Duodenal mucosa (tissue), 2 donors: ENCODE results near the gene PSTPIP1.

Source experiments
- H3K27ac ChIP-seq: one replicate; pipeline ENCODE4 v1.7.0; 2013; ENCODE audit warnings: low read depth, low read length
- H3K27me3 ChIP-seq, 2 donors: one replicate each; pipeline ENCODE4 v1.7.0; 2013; ENCODE audit warnings: low read length in 2 of 2, control low read depth in 1 of 2; ENCODE audit not compliant: insufficient read depth in 2 of 2, control insufficient read depth in 1 of 2
- H3K36me3 ChIP-seq, 2 donors: one replicate each; pipeline ENCODE4 v1.7.0; 2013; ENCODE audit warnings: low read length in 2 of 2, control low read depth in 1 of 2; ENCODE audit not compliant: insufficient read depth in 2 of 2, control insufficient read depth in 1 of 2
- H3K4me1 ChIP-seq, 2 donors: one replicate each; pipeline ENCODE4 v1.7.0; 2013; ENCODE audit warnings: low read length in 2 of 2, control low read depth in 1 of 2; ENCODE audit not compliant: insufficient read depth in 2 of 2, control insufficient read depth in 1 of 2
- H3K4me3 ChIP-seq, 2 donors: one replicate each; pipeline ENCODE4 v1.7.0; 2013; ENCODE audit warnings: low read length in 2 of 2, low read depth in 1 of 2
- H3K9ac ChIP-seq, 2 donors: one replicate each; pipeline ENCODE4 v1.7.0; 2013; ENCODE audit warnings: low read length in 2 of 2, low read depth in 1 of 2
- H3K9me3 ChIP-seq, 2 donors: one replicate each; pipeline ENCODE4 v1.7.0; 2013; ENCODE audit warnings: low read length in 2 of 2, control low read depth in 1 of 2; ENCODE audit not compliant: control insufficient read depth in 1 of 2

Gene PSTPIP1

GRCh38 chr15:76978522-76979330, 16.2 kb upstream of the PSTPIP1 start:
- Histone ChIP-seq H3K27ac (no peak overlapping the region), H3K4me1 (peaks cover 0 to 4% of the 10 kb centered on the region in 2 donors), H3K9me3 (no peaks in the 10 kb centered on the region), H3K9ac (no peak overlapping the region), H3K27me3 (no peaks in the 10 kb centered on the region), H3K36me3 (no peaks in the 10 kb centered on the region), H3K4me3 (no peak overlapping the region)

GRCh38 chr15:76979331-76979925, 15.5 kb upstream of the PSTPIP1 start:
- no peaks in the 10 kb centered on the region for H3K9me3 ChIP-seq

GRCh38 chr15:76979996-76980520, 14.9 kb upstream of the PSTPIP1 start:
- no peaks in the 10 kb centered on the region for H3K9me3 ChIP-seq
- peaks cover 0 to 4% of the 10 kb centered on the region in 2 donors for H3K4me1 ChIP-seq
- no peak overlapping the region for H3K27ac ChIP-seq
- no peak overlapping the region for H3K4me3 ChIP-seq
- H3K27me3 ChIP-seq, result no peaks in the 10 kb centered on the region
- H3K9ac ChIP-seq, result no peak overlapping the region
- H3K36me3 ChIP-seq, result no peaks in the 10 kb centered on the region

More at GRCh38 chr15:76979331-76979925, 15.5 kb upstream of the PSTPIP1 start:
- H3K36me3 ChIP-seq, result no peaks in the 10 kb centered on the region
- H3K4me1 ChIP-seq, result peaks cover 0 to 4% of the 10 kb centered on the region in 2 donors
- no peaks in the 10 kb centered on the region for H3K27me3 ChIP-seq
- no peak overlapping the region for H3K9ac ChIP-seq
- no peak overlapping the region for H3K4me3 ChIP-seq
- H3K27ac ChIP-seq, result no peak overlapping the region

GRCh38 chr15:76982356-76982755, 12.6 kb upstream of the PSTPIP1 start:
- no peak overlapping the region for H3K27ac ChIP-seq
- H3K4me1 ChIP-seq, result peaks cover 0 to 4% of the 10 kb centered on the region in 2 donors
- H3K36me3 ChIP-seq, result no peaks in the 10 kb centered on the region
- no peaks in the 10 kb centered on the region for H3K9me3 ChIP-seq
- no peak overlapping the region for H3K9ac ChIP-seq
- H3K27me3 ChIP-seq, result no peaks in the 10 kb centered on the region
- H3K4me3 ChIP-seq, result no peak overlapping the region

GRCh38 chr15:76982756-76983155, 12.2 kb upstream of the PSTPIP1 start:
- Histone ChIP-seq H3K9me3 (no peaks in the 10 kb centered on the region), H3K27me3 (no peaks in the 10 kb centered on the region), H3K36me3 (no peaks in the 10 kb centered on the region), H3K27ac (no peak overlapping the region), H3K4me1 (peaks cover 0 to 4% of the 10 kb centered on the region in 2 donors), H3K9ac (no peak overlapping the region), H3K4me3 (no peak overlapping the region)

- H3K4me3 ChIP-seq, result no peak overlapping the region
- H3K9ac ChIP-seq, result no peak overlapping the region
- H3K27ac ChIP-seq, result no peak overlapping the region
Measured at GRCh38 chr15:76983590-76984375, 11.1 kb upstream of the PSTPIP1 start.

GRCh38 chr15:76986743-76987142, 8.2 kb upstream of the PSTPIP1 start:
- Histone ChIP-seq H3K9ac (no peak overlapping the region), H3K4me1 (peaks cover 10 to 14% of the 10 kb centered on the region in 2 donors)

More at GRCh38 chr15:76983590-76984375, 11.1 kb upstream of the PSTPIP1 start:
- Histone ChIP-seq H3K4me1 (peaks cover 6 to 12% of the 10 kb centered on the region in 2 donors), H3K27me3 (no peaks in the 10 kb centered on the region), H3K9me3 (no peaks in the 10 kb centered on the region), H3K36me3 (no peaks in the 10 kb centered on the region)

GRCh38 chr15:76987276-76987675, 7.7 kb upstream of the PSTPIP1 start:
- H3K9me3 ChIP-seq, result no peaks in the 10 kb centered on the region
- no peak overlapping the region for H3K4me3 ChIP-seq
- H3K27ac ChIP-seq, result no peak overlapping the region
- no peaks in the 10 kb centered on the region for H3K36me3 ChIP-seq
- no peaks in the 10 kb centered on the region for H3K27me3 ChIP-seq
- H3K9ac ChIP-seq, result no peak overlapping the region
- H3K4me1 ChIP-seq, result peaks cover 10 to 14% of the 10 kb centered on the region in 2 donors

More at GRCh38 chr15:76986743-76987142, 8.2 kb upstream of the PSTPIP1 start:
- Histone ChIP-seq H3K27me3 (no peaks in the 10 kb centered on the region), H3K27ac (no peak overlapping the region), H3K36me3 (no peaks in the 10 kb centered on the region), H3K4me3 (no peak overlapping the region), H3K9me3 (no peaks in the 10 kb centered on the region)

- Histone ChIP-seq H3K27ac (no peak overlapping the region), H3K4me1 (peaks cover 10 to 14% of the 10 kb centered on the region in 2 donors), H3K4me3 (peak overlapping the region in 1 of 2 donors; percentile 28)
Measured at GRCh38 chr15:76987896-76988860, 6.7 kb upstream of the PSTPIP1 start.

More at GRCh38 chr15:76987896-76988860, 6.7 kb upstream of the PSTPIP1 start:
- no peaks in the 10 kb centered on the region for H3K36me3 ChIP-seq
- no peaks in the 10 kb centered on the region for H3K27me3 ChIP-seq
- H3K9me3 ChIP-seq, result no peaks in the 10 kb centered on the region
- H3K9ac ChIP-seq, result no peak overlapping the region
